HG03280 (cell line): ENCODE results near the gene ANKRD2.
A peak's percentile ranks its signal among the peaks of the same experiment; 100 is the strongest.
"Not testable (repeated sequence)": the region's sequence is repeated elsewhere in the genome, so short reads cannot be mapped to it uniquely, and the experiment has no call there.

Experiments
- ATAC-seq: cut with Tn5 transposase; IDR thresholded peaks from one replicate; pipeline ENCODE4 v1.9.1; 2021; ENCODE audit warnings: mild to moderate bottlenecking, moderate library complexity; ENCODE audit not compliant: unreplicated experiment

Gene ANKRD2

GRCh38 chr10:97572214-97572989 lies at the start of gene ANKRD2:
Gene ANKRD2 (plus strand): TSS chr10:97572779. CDS start chr10:97572789, 10 bp downstream.
- ATAC-seq: peak; percentile 54

- no peak for ATAC-seq
Measured at GRCh38 chr10:97522937-97523336, 49.6 kb upstream of the ANKRD2 start.

- no peak for ATAC-seq
Measured at GRCh38 chr10:97525086-97525485, 47.5 kb upstream of the ANKRD2 start.

GRCh38 chr10:97525683-97526110 lies 46.9 kb upstream of the ANKRD2 start:
- no peak for ATAC-seq

- ATAC-seq: not testable (repeated sequence)
Measured at GRCh38 chr10:97528876-97529275, 43.7 kb upstream of the ANKRD2 start.

GRCh38 chr10:97529685-97530465 lies 42.7 kb upstream of the ANKRD2 start:
- ATAC-seq: no peak

- ATAC-seq: no peak
Measured at GRCh38 chr10:97531401-97531986, 41.1 kb upstream of the ANKRD2 start.

GRCh38 chr10:97532935-97533671 lies 39.5 kb upstream of the ANKRD2 start:
- ATAC-seq: no peak

GRCh38 chr10:97533888-97534287 lies 38.7 kb upstream of the ANKRD2 start:
- ATAC-seq: no peak

- no peak for ATAC-seq
Measured at GRCh38 chr10:97534746-97535367, 37.7 kb upstream of the ANKRD2 start.

- no peak for ATAC-seq
Measured at GRCh38 chr10:97537186-97537869, 35.3 kb upstream of the ANKRD2 start.

- no peak for ATAC-seq
Measured at GRCh38 chr10:97538411-97538810, 34.2 kb upstream of the ANKRD2 start.

- ATAC-seq: no peak
Measured at GRCh38 chr10:97538839-97539238, 33.7 kb upstream of the ANKRD2 start.

GRCh38 chr10:97539523-97540200 lies 32.9 kb upstream of the ANKRD2 start:
- no peak for ATAC-seq

- no peak for ATAC-seq
Measured at GRCh38 chr10:97540669-97541500, 31.7 kb upstream of the ANKRD2 start.

- ATAC-seq: no peak
Measured at GRCh38 chr10:97542169-97543024, 30.2 kb upstream of the ANKRD2 start.

- no peak for ATAC-seq
Measured at GRCh38 chr10:97543025-97543546, 29.5 kb upstream of the ANKRD2 start.
